ENCODE measurements around the gene ATG7. TPM values are rescaled to one million over a fixed set of nuclear protein-coding genes. Genes with fewer than 3 reads are reported as not detected.
A peak's percentile ranks its signal among the peaks of the same experiment; 100 is the strongest.
"Not testable (repeated sequence)": the region's sequence is repeated elsewhere in the genome, so short reads cannot be mapped to it uniquely, and the experiment has no call there.

Gene ATG7
- total RNA-seq, 3 donors from 2014 or later (not counting 1 experiment from before 2014, with no cell fraction given), result 55.3 to 72.9 (median 68.6) TPM

- WGBS (ENCODE audit: insufficient coverage), result 89% methylated on average over 5 of the region's 6 CpGs
- peaks cover 2% of the 10 kb centered on the region for H3K27me3 ChIP-seq (ENCODE audit: control insufficient read depth, insufficient read depth, low read length)
- H3K4me1 Mint-ChIP-seq, result no peaks in the 10 kb centered on the region
- no peak overlapping the region for H3K4me3 ChIP-seq (ENCODE audit: low read length)
- no peak for ATAC-seq
- H3K4me3 Mint-ChIP-seq, result no peak overlapping the region
- no peaks in the 10 kb centered on the region for H3K36me3 ChIP-seq (ENCODE audit: control insufficient read depth, insufficient read depth, low read length)
- no peak for DNase-seq
- no peak overlapping the region for H3K27ac Mint-ChIP-seq
- peaks cover 12 to 29% of the 10 kb centered on the region in 2 donors for H3K27me3 Mint-ChIP-seq (ENCODE audit: low read depth in 2 of 2)
- H3K4me1 ChIP-seq (ENCODE audit: control insufficient read depth, insufficient read depth, low read length), result no peaks in the 10 kb centered on the region
- no peaks in the 10 kb centered on the region for H3K9me3 Mint-ChIP-seq
- intact Hi-C loops (cut with micrococcal nuclease), result no loop called here
- no peaks in the 10 kb centered on the region for H3K9me3 ChIP-seq (ENCODE audit: control insufficient read depth, insufficient read depth, low read length)
- TF ChIP-seq CTCF (IDR thresholded peaks at IDR 0.05), result no peak
- H3K27ac ChIP-seq (ENCODE audit: low read length), result no peak overlapping the region
- no peaks in the 10 kb centered on the region for H3K36me3 Mint-ChIP-seq
These were observed 17.3 kb upstream of the ATG7 start for GRCh38 chr3:11254876-11255275.

GRCh38 chr3:11255537-11255936 lies 16.7 kb upstream of the ATG7 start:
- H3K36me3 ChIP-seq (ENCODE audit: control insufficient read depth, insufficient read depth, low read length); ATAC-seq; H3K4me3 ChIP-seq (ENCODE audit: low read length); H3K27ac Mint-ChIP-seq; H3K4me3 Mint-ChIP-seq; H3K4me1 Mint-ChIP-seq; intact Hi-C loops (cut with micrococcal nuclease); DNase-seq; H3K4me1 ChIP-seq (ENCODE audit: control insufficient read depth, insufficient read depth, low read length); H3K27me3 ChIP-seq (ENCODE audit: control insufficient read depth, insufficient read depth, low read length); H3K9me3 Mint-ChIP-seq; H3K9me3 ChIP-seq (ENCODE audit: control insufficient read depth, insufficient read depth, low read length); H3K27ac ChIP-seq (ENCODE audit: low read length); H3K36me3 Mint-ChIP-seq: not testable (repeated sequence)
- WGBS (ENCODE audit: insufficient coverage), result 88% methylated on average over 5 of the region's 5 CpGs
- peaks cover 12 to 33% of the 10 kb centered on the region in 2 donors for H3K27me3 Mint-ChIP-seq (ENCODE audit: low read depth in 2 of 2)

- no peaks in the 10 kb centered on the region for H3K36me3 Mint-ChIP-seq
- no peaks in the 10 kb centered on the region for H3K4me1 Mint-ChIP-seq
- WGBS (ENCODE audit: insufficient coverage), result 96% methylated on average over 11 of the region's 11 CpGs
- H3K9me3 ChIP-seq (ENCODE audit: control insufficient read depth, insufficient read depth, low read length), result no peaks in the 10 kb centered on the region
- peaks cover 9 to 31% of the 10 kb centered on the region in 2 donors for H3K27me3 Mint-ChIP-seq (ENCODE audit: low read depth in 2 of 2)
- intact Hi-C loops (cut with micrococcal nuclease), result no loop called here
- H3K9me3 Mint-ChIP-seq, result no peaks in the 10 kb centered on the region
- H3K27me3 ChIP-seq (ENCODE audit: control insufficient read depth, insufficient read depth, low read length), result no peaks in the 10 kb centered on the region
- no peak overlapping the region for H3K27ac Mint-ChIP-seq
- H3K36me3 ChIP-seq (ENCODE audit: control insufficient read depth, insufficient read depth, low read length), result no peaks in the 10 kb centered on the region
- H3K4me3 ChIP-seq (ENCODE audit: low read length), result no peak overlapping the region
- H3K4me1 ChIP-seq (ENCODE audit: control insufficient read depth, insufficient read depth, low read length), result no peaks in the 10 kb centered on the region
- H3K27ac ChIP-seq (ENCODE audit: low read length), result no peak overlapping the region
- ATAC-seq, result no peak
- TF ChIP-seq CTCF (IDR thresholded peaks at IDR 0.05), result no peak
- no peak for DNase-seq
- H3K4me3 Mint-ChIP-seq, result no peak overlapping the region
These were observed 13.2 kb upstream of the ATG7 start for GRCh38 chr3:11258958-11259357.

GRCh38 chr3:11260460-11260859 lies 11.7 kb upstream of the ATG7 start:
- Mint-ChIP-seq H3K4me1 (no peaks in the 10 kb centered on the region), H3K9me3 (no peaks in the 10 kb centered on the region), H3K36me3 (no peaks in the 10 kb centered on the region), H3K27me3 (ENCODE audit: low read depth in 2 of 2) (peaks cover 10 to 28% of the 10 kb centered on the region in 2 donors), H3K4me3 (no peak overlapping the region), H3K27ac (no peak overlapping the region)
- DNase-seq (peak in 1 of 2 donors; percentile 30), ATAC-seq (no peak)
- no peaks in the 10 kb centered on the region for H3K27me3 ChIP-seq (ENCODE audit: control insufficient read depth, insufficient read depth, low read length)
- no peaks in the 10 kb centered on the region for H3K36me3 ChIP-seq (ENCODE audit: control insufficient read depth, insufficient read depth, low read length)
- no peaks in the 10 kb centered on the region for H3K4me1 ChIP-seq (ENCODE audit: control insufficient read depth, insufficient read depth, low read length)
- TF ChIP-seq CTCF (IDR thresholded peaks at IDR 0.05), result no peak
- H3K4me3 ChIP-seq (ENCODE audit: low read length), result no peak overlapping the region
- intact Hi-C loops (cut with micrococcal nuclease), result loop anchor here (1.0 kb wide), 1 partner anchor 75 kb away; no protein-coding TSS in a partner anchor
- H3K9me3 ChIP-seq (ENCODE audit: control insufficient read depth, insufficient read depth, low read length), result no peaks in the 10 kb centered on the region
- H3K27ac ChIP-seq (ENCODE audit: low read length), result no peak overlapping the region
- WGBS (ENCODE audit: insufficient coverage), result 72% methylated on average over 3 of the region's 3 CpGs

All from natural killer cell (primary cell).